ENCODE results near the gene GRIK3.

Gene GRIK3

GRCh38 chr1:36814083-36814482 is 220.2 kb downstream of the GRIK3 start:
- Histone ChIP-seq H3K9ac (ENCODE audit: low read length) (no peak overlapping the region), H2AFZ (ENCODE audit: low read depth, low read length) (no peak overlapping the region), H3K4me3 (ENCODE audit: low read length) (no peak overlapping the region), H4K20me1 (ENCODE audit: insufficient read depth, low read length) (no peaks in the 10 kb centered on the region), H3K4me1 (ENCODE audit: low read length) (no peaks in the 10 kb centered on the region), H3K79me2 (ENCODE audit: low read length) (no peaks in the 10 kb centered on the region), H3K36me3 (replicated peaks; ENCODE audit: low read depth, low read length) (no peaks in the 10 kb centered on the region), H3K27me3 (ENCODE audit: low read depth, low read length) (peaks cover 12% of the 10 kb centered on the region), H3K4me2 (ENCODE audit: low read length) (no peak overlapping the region), H3K9me3 (ENCODE audit: insufficient read depth, low read length) (no peaks in the 10 kb centered on the region), H3K27ac (ENCODE audit: low read length) (no peak overlapping the region)
- TF ChIP-seq CTCF (IDR thresholded peaks at IDR 0.05; ENCODE audit: low read depth, low read length), result no peak
- TF ChIP-seq EZH2phosphoT487 (IDR thresholded peaks at IDR 0.05; ENCODE audit: low read depth), result no peak

- no peaks in the 10 kb centered on the region for H3K27me3 ChIP-seq (ENCODE audit: low read depth, low read length)
- no peaks in the 10 kb centered on the region for H3K4me1 ChIP-seq (ENCODE audit: low read length)
- H3K36me3 ChIP-seq (replicated peaks; ENCODE audit: low read depth, low read length), result no peaks in the 10 kb centered on the region
- no peaks in the 10 kb centered on the region for H3K9me3 ChIP-seq (ENCODE audit: insufficient read depth, low read length)
- H3K9ac ChIP-seq (ENCODE audit: low read length), result no peak overlapping the region
- no peak overlapping the region for H3K4me3 ChIP-seq (ENCODE audit: low read length)
- no peak overlapping the region for H3K27ac ChIP-seq (ENCODE audit: low read length)
- no peak overlapping the region for H3K4me2 ChIP-seq (ENCODE audit: low read length)
- no peak overlapping the region for H2AFZ ChIP-seq (ENCODE audit: low read depth, low read length)
- no peaks in the 10 kb centered on the region for H4K20me1 ChIP-seq (ENCODE audit: insufficient read depth, low read length)
- no peak for TF ChIP-seq EZH2phosphoT487 (IDR thresholded peaks at IDR 0.05; ENCODE audit: low read depth)
- no peaks in the 10 kb centered on the region for H3K79me2 ChIP-seq (ENCODE audit: low read length)
Observed at GRCh38 chr1:36807262-36807661, 227.1 kb downstream of the GRIK3 start.

- no peak overlapping the region for H2AFZ ChIP-seq (ENCODE audit: low read depth, low read length)
- H3K4me1 ChIP-seq (ENCODE audit: low read length), result no peaks in the 10 kb centered on the region
- no peaks in the 10 kb centered on the region for H3K27me3 ChIP-seq (ENCODE audit: low read depth, low read length)
- no peak overlapping the region for H3K4me2 ChIP-seq (ENCODE audit: low read length)
- H3K9ac ChIP-seq (ENCODE audit: low read length), result no peak overlapping the region
- no peaks in the 10 kb centered on the region for H3K79me2 ChIP-seq (ENCODE audit: low read length)
- H3K9me3 ChIP-seq (ENCODE audit: insufficient read depth, low read length), result no peaks in the 10 kb centered on the region
- H3K36me3 ChIP-seq (replicated peaks; ENCODE audit: low read depth, low read length), result no peaks in the 10 kb centered on the region
- TF ChIP-seq CTCF (IDR thresholded peaks at IDR 0.05; ENCODE audit: low read depth, low read length), result no peak
- no peak for TF ChIP-seq EZH2phosphoT487 (IDR thresholded peaks at IDR 0.05; ENCODE audit: low read depth)
- no peak overlapping the region for H3K4me3 ChIP-seq (ENCODE audit: low read length)
- H3K27ac ChIP-seq (ENCODE audit: low read length), result no peak overlapping the region
- H4K20me1 ChIP-seq (ENCODE audit: insufficient read depth, low read length), result no peaks in the 10 kb centered on the region
Observed at GRCh38 chr1:36805979-36806640, 228.2 kb downstream of the GRIK3 start.

GRCh38 chr1:36804669-36805314 is 229.5 kb downstream of the GRIK3 start:
- no peak overlapping the region for H3K27ac ChIP-seq (ENCODE audit: low read length)
- H3K4me1 ChIP-seq (ENCODE audit: low read length), result no peaks in the 10 kb centered on the region
- H3K36me3 ChIP-seq (replicated peaks; ENCODE audit: low read depth, low read length), result no peaks in the 10 kb centered on the region
- H2AFZ ChIP-seq (ENCODE audit: low read depth, low read length), result no peak overlapping the region
- no peaks in the 10 kb centered on the region for H4K20me1 ChIP-seq (ENCODE audit: insufficient read depth, low read length)
- H3K79me2 ChIP-seq (ENCODE audit: low read length), result no peaks in the 10 kb centered on the region
- H3K9me3 ChIP-seq (ENCODE audit: insufficient read depth, low read length), result no peaks in the 10 kb centered on the region
- TF ChIP-seq EZH2phosphoT487 (IDR thresholded peaks at IDR 0.05; ENCODE audit: low read depth), result no peak
- no peak for TF ChIP-seq CTCF (IDR thresholded peaks at IDR 0.05; ENCODE audit: low read depth, low read length)
- H3K4me2 ChIP-seq (ENCODE audit: low read length), result no peak overlapping the region
- no peak overlapping the region for H3K4me3 ChIP-seq (ENCODE audit: low read length)
- no peak overlapping the region for H3K9ac ChIP-seq (ENCODE audit: low read length)
- no peaks in the 10 kb centered on the region for H3K27me3 ChIP-seq (ENCODE audit: low read depth, low read length)
